Subcutaneous adipose tissue (tissue), 4 donors: ENCODE measurements around the gene TRIM36. TPM values are rescaled to one million over a fixed set of nuclear protein-coding genes. Genes with fewer than 3 reads are reported as not detected.

Experiments used
- CTCF ChIP-seq: fragments of 450-650 bp; IDR thresholded peaks from one replicate; pipeline ENCODE4 v1.5.1; 2016; ENCODE audit warnings: low read depth, mild to moderate bottlenecking, control low read depth, antibody characterized with exemption, moderate library complexity
- total RNA-seq, 4 donors: library from RNA; depleted of rRNA; stranded (reverse); fragments of >200 nt; gene quantifications; one replicate each; pipeline ENCODE4 v1.1.0, GENCODE V29; 2016

TRIM36 gene
- total RNA-seq, 4 donors from 2014 or later = 0.44 to 2.2 (median 0.98) TPM; not detected in 1

DNA sequence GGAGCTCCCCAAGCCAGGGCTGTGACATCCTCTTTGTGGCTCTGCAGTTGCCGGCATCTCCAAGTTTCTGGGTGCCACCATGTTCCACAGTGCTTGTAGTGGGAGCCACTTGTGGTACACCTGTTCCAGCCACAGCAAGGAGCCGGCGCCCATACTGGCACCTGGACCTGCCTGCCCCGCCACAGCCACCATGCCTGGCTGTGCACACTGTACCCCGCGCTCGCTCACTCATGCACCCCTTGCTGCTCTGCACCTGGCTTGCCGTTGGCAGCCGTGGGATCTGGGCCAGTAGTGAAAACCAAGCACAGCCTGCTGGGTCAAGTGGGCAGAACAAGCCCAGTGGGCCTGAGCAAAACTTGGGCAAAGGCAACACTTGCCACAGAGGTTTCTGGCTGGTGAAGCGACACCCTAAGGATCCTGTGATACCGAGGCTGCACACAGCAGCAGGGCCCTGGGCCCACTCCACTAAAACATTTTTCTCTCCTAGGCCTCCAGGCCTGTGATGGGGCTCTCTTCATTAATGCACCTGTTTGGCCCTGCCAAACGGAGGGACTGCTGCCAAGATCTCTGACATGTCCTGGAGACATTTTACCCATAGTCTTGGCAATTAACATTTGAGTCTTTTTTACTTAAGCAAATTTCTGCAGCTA, 2.8 kb downstream of the TRIM36 start:
- no peak for TF ChIP-seq CTCF

DNA sequence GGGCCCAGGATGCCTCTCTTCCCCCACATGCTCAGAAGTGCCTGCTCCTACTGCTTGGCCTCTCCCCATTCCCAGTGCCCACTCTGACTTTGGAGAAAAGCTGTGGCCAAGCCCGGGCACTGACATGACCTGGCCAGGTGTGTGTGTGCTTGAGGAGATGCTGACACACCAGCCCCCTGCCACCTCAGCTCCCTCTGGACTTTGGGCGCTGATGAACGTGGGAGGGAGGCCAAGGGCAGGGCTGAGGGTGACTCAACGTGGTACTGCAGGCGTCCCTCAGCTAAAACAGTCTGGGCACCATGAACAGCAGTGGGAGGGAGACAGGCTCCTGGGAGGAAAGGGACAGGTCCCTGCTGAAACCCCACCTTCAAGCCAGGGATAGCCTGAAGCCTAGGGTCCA, 3.9 kb downstream of the TRIM36 start:
- no peak for TF ChIP-seq CTCF

- no peak for TF ChIP-seq CTCF
These were observed 8.7 kb downstream of the TRIM36 start for GRCh38 chr5:115160975-115161475.

DNA sequence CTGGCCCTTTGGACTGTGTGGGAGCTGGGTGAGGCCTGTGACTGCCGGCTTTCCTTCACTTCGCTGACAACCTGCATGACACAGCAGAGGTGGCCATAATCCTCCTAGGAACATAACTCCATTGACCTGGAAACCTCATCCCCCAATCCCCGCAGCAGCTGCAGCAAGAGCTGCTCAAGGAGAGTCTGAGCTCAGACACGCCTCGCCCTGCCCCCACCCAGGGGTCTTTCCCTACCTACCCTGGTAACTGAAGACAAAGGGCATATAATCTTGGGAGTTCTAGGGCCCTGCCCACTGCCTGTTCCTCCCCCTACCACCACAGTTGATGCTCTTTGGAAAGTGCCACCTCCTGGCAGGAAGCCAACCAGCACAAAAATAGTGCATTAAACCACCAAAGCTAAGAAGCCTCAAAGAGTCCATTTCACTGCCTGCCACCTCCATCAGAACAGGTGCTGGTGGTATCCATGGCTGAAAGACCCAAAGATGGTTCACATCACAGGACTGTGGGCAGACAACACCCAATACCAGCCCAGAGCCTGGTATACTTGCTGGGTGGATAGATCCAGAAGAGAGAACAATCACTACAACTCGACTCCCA, 18.4 kb downstream of the TRIM36 start:
- TF ChIP-seq CTCF = no peak

GRCh38 chr5:115150512-115150911, 19.2 kb downstream of the TRIM36 start:
- no peak for TF ChIP-seq CTCF

DNA sequence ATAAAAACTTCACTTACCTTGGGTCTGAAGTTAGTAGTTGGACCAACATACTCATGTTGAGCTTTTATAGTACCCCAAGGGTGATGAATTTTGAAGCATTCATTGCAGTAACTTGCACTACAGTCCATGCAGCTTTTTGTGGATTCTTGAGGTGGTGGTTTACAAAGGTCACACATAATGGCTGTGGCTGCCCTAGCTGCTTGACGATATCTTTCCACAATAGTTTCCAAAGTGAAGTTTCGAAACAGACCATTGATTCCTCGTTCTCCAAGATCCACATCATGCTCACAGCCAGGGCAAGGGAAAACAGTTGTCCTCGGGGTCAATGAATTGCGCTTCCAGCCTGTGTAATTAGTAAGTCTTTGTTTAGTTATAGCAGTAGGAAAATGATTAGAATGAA, 22.7 kb downstream of the TRIM36 start:
- TF ChIP-seq CTCF = no peak

GRCh38 chr5:115136294-115136693, 33.4 kb downstream of the TRIM36 start:
- TF ChIP-seq CTCF = no peak
